Cardiac muscle cell (in vitro differentiated cells and primary cell): Measurements from ENCODE around the gene DDX41. TPM values are rescaled to one million over a fixed set of nuclear protein-coding genes. Genes with fewer than 3 reads are reported as not detected.

Experiments
- DNase-seq, 2 donors: peaks; one replicate each; pipeline versions ENCODE4 v3.0.0 to v3.0.0-alpha.2; 2010 to 2017; ENCODE audit warnings: low read depth in 1 of 2, low spot score in 1 of 2
- H3K27ac ChIP-seq: fragments of 200-600 bp; sonication (generic); 2 replicates; pipeline ENCODE4 v1.5.1; 2016
- H3K27me3 ChIP-seq: fragments of 200-600 bp; sonication (generic); 2 replicates; pipeline ENCODE4 v1.6.0; 2016; ENCODE audit warnings: control low read depth
- H3K36me3 ChIP-seq: fragments of 200-600 bp; sonication (generic); 2 replicates; pipeline ENCODE4 v1.5.1; 2016; ENCODE audit warnings: control low read depth
- H3K4me1 ChIP-seq: fragments of 200-600 bp; sonication (generic); 2 replicates; pipeline ENCODE4 v1.8.1; 2017; ENCODE audit warnings: low read depth, mild to moderate bottlenecking, mixed run types
- H3K4me3 ChIP-seq: fragments of 200-600 bp; sonication (generic); 2 replicates; pipeline ENCODE4 v1.5.1; 2016; ENCODE audit warnings: mild to moderate bottlenecking
- H3K9me3 ChIP-seq: fragments of 200-600 bp; sonication (generic); 2 replicates; pipeline ENCODE4 v1.5.1; 2017; ENCODE audit warnings: low read depth, mild to moderate bottlenecking, control low read depth
- CTCF ChIP-seq: IDR thresholded peaks from 2 replicates; pipeline ENCODE4 v1.5.1; 2012; ENCODE audit warnings: low read depth, mild to moderate bottlenecking, low read length
- polyA plus RNA-seq: library from polyadenylated mRNA; unstranded; fragments of >200 nt; fragmentation: Nextera tagmentation; extraction: Ambion mirVana; gene quantifications from 2 replicates; pipeline ENCODE4 v1.2.1, GENCODE V29; 2016
- total RNA-seq: library from RNA; depleted of rRNA; stranded (reverse); fragments of >200 nt; gene quantifications from 2 replicates; pipeline ENCODE4 v1.2.3, GENCODE V29; 2016

Gene DDX41
- total and polyA plus RNA-seq, 2 experiments from 2014 or later = 109 to 183 TPM

- Histone ChIP-seq H3K4me3 (no peak overlapping the region), H3K4me1 (peaks cover 9% of the 10 kb centered on the region), H3K27me3 (no peaks in the 10 kb centered on the region), H3K36me3 (peaks cover 33% of the 10 kb centered on the region), H3K27ac (no peak overlapping the region), H3K9me3 (no peaks in the 10 kb centered on the region)
- no peak for TF ChIP-seq CTCF
- no peak for DNase-seq
These were observed 47.8 kb downstream of the DDX41 start for GRCh38 chr5:177468685-177469628.

GRCh38 chr5:177468329-177468684 is 48.5 kb downstream of the DDX41 start:
- Histone ChIP-seq H3K4me1 (peaks cover 9% of the 10 kb centered on the region), H3K27me3 (no peaks in the 10 kb centered on the region), H3K4me3 (no peak overlapping the region), H3K27ac (no peak overlapping the region), H3K36me3 (peaks cover 33% of the 10 kb centered on the region), H3K9me3 (no peaks in the 10 kb centered on the region)
- no peak for TF ChIP-seq CTCF
- no peak for DNase-seq

GRCh38 chr5:177467436-177467835 is 49.3 kb downstream of the DDX41 start:
- no peak overlapping the region for H3K4me3 ChIP-seq
- no peak overlapping the region for H3K27ac ChIP-seq
- no peak for DNase-seq
- TF ChIP-seq CTCF = no peak
- peaks cover 9% of the 10 kb centered on the region for H3K4me1 ChIP-seq
- no peaks in the 10 kb centered on the region for H3K9me3 ChIP-seq
- peaks cover 33% of the 10 kb centered on the region for H3K36me3 ChIP-seq
- H3K27me3 ChIP-seq = no peaks in the 10 kb centered on the region

- Histone ChIP-seq H3K27ac (no peak overlapping the region), H3K4me1 (peaks cover 4% of the 10 kb centered on the region), H3K4me3 (no peak overlapping the region), H3K9me3 (no peaks in the 10 kb centered on the region), H3K27me3 (no peaks in the 10 kb centered on the region), H3K36me3 (peaks cover 33% of the 10 kb centered on the region)
- TF ChIP-seq CTCF = no peak
- no peak for DNase-seq
These were observed 49.9 kb downstream of the DDX41 start for GRCh38 chr5:177466861-177467260.

GRCh38 chr5:177465044-177465443 is 51.7 kb downstream of the DDX41 start:
- Histone ChIP-seq H3K36me3 (peaks cover 38% of the 10 kb centered on the region), H3K27ac (no peak overlapping the region)
- no peak for TF ChIP-seq CTCF

More at GRCh38 chr5:177465044-177465443, 51.7 kb downstream of the DDX41 start:
- Histone ChIP-seq H3K4me1 (no peaks in the 10 kb centered on the region), H3K9me3 (no peaks in the 10 kb centered on the region), H3K4me3 (no peak overlapping the region), H3K27me3 (no peaks in the 10 kb centered on the region)
- DNase-seq = no peak
